Endothelial cell of umbilical vein (primary cell): ENCODE data around the gene PIK3R1. TPM values are rescaled to one million over a fixed set of nuclear protein-coding genes. Genes with fewer than 3 reads are reported as not detected.

Experiments used
- BruUV-seq: library from RNA; stranded (reverse); fragments of 400-500 nt; replicated peaks from 2 replicates; lab custom pipeline; 2021; lab: Mats Ljungman, UMichigan
- CTCF ChIA-PET: fragments of 300-600, 350-600 bp; sonication (Branson Sonifier 250); formaldehyde crosslinking; loops from one replicate; lab custom pipeline; 2021; ENCODE audit warnings: antibody characterized with exemption, inconsistent platforms; lab: Charles Lee
- POLR2A ChIA-PET: fragments of 300-600, 350-600 bp; sonication (Branson Sonifier 250); formaldehyde crosslinking; loops from one replicate; lab custom pipeline; 2021; ENCODE audit warnings: antibody characterized with exemption, inconsistent platforms; lab: Charles Lee
- DNase-seq: peaks from one replicate; pipeline ENCODE4 v3.0.0-alpha.2; 2011; ENCODE audit warnings: low read depth, low spot score
- FAIRE-seq: peaks from 2 replicates; lab custom pipeline; 2011; peaks lifted over from hg19 to GRCh38; lab: Jason Lieb, UNC
- H2AFZ ChIP-seq: 2 replicates; pipeline ENCODE4 v1.6.0; 2012; ENCODE audit warnings: low read depth, low read length, control low read depth, inconsistent platforms
- H3K27ac ChIP-seq: 2 replicates; pipeline ENCODE4 v1.5.1; 2011; ENCODE audit warnings: low read depth, mild to moderate bottlenecking, control low read depth, low read length, moderate library complexity; ENCODE audit not compliant: insufficient read depth
- H3K27me3 ChIP-seq, 2 experiments: 2 replicates each; pipeline versions ENCODE4 v1.6.0 to v1.6.1; 2011; ENCODE audit warnings: low read length in 2 of 2, mixed read lengths in 1 of 2; ENCODE audit not compliant: control insufficient read depth in 2 of 2, insufficient read depth in 2 of 2
- H3K36me3 ChIP-seq, 2 experiments: 2 replicates in 1 of 2; 3 replicates in 1 of 2; pipeline ENCODE4 v1.5.1; 2011; ENCODE audit warnings: low read length in 2 of 2, mild to moderate bottlenecking in 1 of 2, moderate library complexity in 1 of 2; ENCODE audit not compliant: control insufficient read depth in 2 of 2, insufficient read depth in 2 of 2; ENCODE audit errors: extremely low read depth in 1 of 2
- H3K4me1 ChIP-seq: 3 replicates; pipeline ENCODE4 v1.5.1; 2011; ENCODE audit warnings: mild to moderate bottlenecking, low read length; ENCODE audit not compliant: control insufficient read depth, insufficient read depth; ENCODE audit errors: extremely low read depth
- H3K4me2 ChIP-seq: 2 replicates; pipeline ENCODE4 v1.6.1; 2011; ENCODE audit warnings: low read length, control low read depth, mixed read lengths; ENCODE audit not compliant: insufficient read depth
- H3K4me3 ChIP-seq, 3 experiments: fragments of 200-600 bp in 1 of 3; sonication (generic), shearing (Covaris generic) in 1 of 3; replicated peaks in 1 of 3; 2 replicates each; pipeline ENCODE4 v1.5.1; 2011 to 2016; ENCODE audit warnings: control low read depth in 3 of 3, low read length in 3 of 3, mild to moderate bottlenecking in 2 of 3, inconsistent platforms in 1 of 3, low read depth in 1 of 3, moderate library complexity in 1 of 3; ENCODE audit not compliant: insufficient read depth in 1 of 3
- H3K79me2 ChIP-seq: 2 replicates; pipeline ENCODE4 v1.6.0; 2012; ENCODE audit warnings: low read length, inconsistent platforms; ENCODE audit not compliant: control insufficient read depth, insufficient read depth
- H3K9ac ChIP-seq: replicated peaks from 2 replicates; pipeline ENCODE3; 2011; ENCODE audit warnings: low read length, control low read depth; ENCODE audit not compliant: insufficient read depth; ENCODE audit errors: extremely low read depth
- H3K9me1 ChIP-seq: replicated peaks from 3 replicates; pipeline ENCODE4 v1.6.0; 2011; ENCODE audit warnings: mild to moderate bottlenecking, low read length; ENCODE audit not compliant: control insufficient read depth, insufficient read depth; ENCODE audit errors: extremely low read depth
- H3K9me3 ChIP-seq: replicated peaks from 2 replicates; pipeline ENCODE4 v1.5.1; 2012; ENCODE audit warnings: low read length, inconsistent platforms; ENCODE audit not compliant: control insufficient read depth, insufficient read depth
- H4K20me1 ChIP-seq: replicated peaks from 2 replicates; pipeline ENCODE3; 2011; ENCODE audit warnings: mild to moderate bottlenecking, low read length; ENCODE audit not compliant: control insufficient read depth, insufficient read depth; ENCODE audit errors: extremely low read depth
- POLR2AphosphoS5 ChIP-seq: IDR thresholded peaks from 2 replicates; pipeline ENCODE4 v1.6.1; 2012; ENCODE audit warnings: low read depth, mild to moderate bottlenecking, control low read depth, low read length, moderate library complexity; ENCODE audit not compliant: insufficient read depth
- dilution Hi-C: fragments of 300-500 bp; cut with MboI; formaldehyde crosslinking; loops from one replicate; pipeline ENCODE4 v1.15.0; 2019; ENCODE audit warnings: low sequenced_read_pairs; ENCODE audit not compliant: extremely low pct_ligation_motif_present
- intact Hi-C: fragments of 100-400 bp; cut with micrococcal nuclease; formaldehyde crosslinking; loops from one replicate; pipeline ENCODE4 v1.10.0; 2022
- polyA plus RNA-seq, 4 experiments: library from polyadenylated mRNA; depleted of rRNA in 3 of 4; stranded (reverse) in 3 of 4; unstranded in 1 of 4; fragments of >200 nt; gene quantifications; 2 replicates each; pipeline versions ENCODE4 v1.2.1 to v1.2.3, GENCODE V29; 2011 to 2012; ENCODE audit warnings: missing spikeins in 1 of 4
- total RNA-seq: library from RNA; stranded (reverse); gene quantifications from 2 replicates; pipeline ENCODE4 v1.2.3, GENCODE V29; 2021
- TF ChIP-seq, protein P1 (sequence below), 2 donors: IDR thresholded peaks; 1 replicate in 1 of 2; 2 replicates in 1 of 2; pipeline ENCODE4 v1.5.1; 2011; ENCODE audit warnings: low read length in 2 of 2, mild to moderate bottlenecking in 2 of 2, moderate library complexity in 2 of 2, control low read depth in 1 of 2, inconsistent platforms in 1 of 2, low read depth in 1 of 2; ENCODE audit not compliant: insufficient read depth in 1 of 2; ENCODE audit errors: extremely low read depth in 1 of 2

Gene PIK3R1
- total and polyA plus RNA-seq, 2 donors (not counting 3 experiments of a cell fraction or from before 2014, with no cell fraction given) = 2.8 to 30.0 TPM

DNA sequence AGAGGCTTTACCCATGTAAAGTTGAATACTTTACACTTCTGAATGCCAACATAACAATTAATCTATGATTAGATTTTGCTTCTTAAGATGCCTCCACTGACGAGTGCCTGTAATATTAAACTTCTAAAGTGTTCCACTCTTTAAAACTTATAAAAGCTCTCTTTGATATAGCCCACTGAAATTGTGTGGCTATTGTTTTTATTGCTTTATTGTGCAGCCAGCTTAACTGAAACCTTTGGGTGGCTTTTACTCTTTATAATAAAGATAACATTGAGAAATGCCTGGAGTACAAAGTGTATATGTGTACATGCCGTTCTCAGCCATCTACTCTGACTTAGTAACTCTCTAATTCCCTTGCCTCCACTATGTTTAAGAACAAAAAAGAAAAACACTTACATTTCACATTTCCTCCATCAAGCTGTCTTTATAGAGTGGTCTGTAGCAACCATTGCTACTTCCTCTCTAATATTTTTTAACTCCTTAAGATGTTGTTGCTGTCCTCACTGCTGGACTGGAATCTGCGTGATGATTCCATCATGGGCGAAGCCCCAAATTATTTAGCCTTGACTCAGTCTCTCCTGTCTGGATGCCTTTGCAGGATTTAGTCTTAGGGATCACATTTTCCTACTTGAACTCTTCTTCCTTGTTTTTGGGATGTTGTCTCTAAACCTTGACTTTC lies 9.1 kb downstream of the PIK3R1 start:
- Histone ChIP-seq H2AFZ (no peak overlapping the region), H3K4me3 (no peak overlapping the region), H3K4me2 (no peak overlapping the region), H3K9me3 (no peaks in the 10 kb centered on the region), H3K79me2 (peaks cover 42% of the 10 kb centered on the region), H3K27me3 (no peaks in the 10 kb centered on the region), H3K27ac (no peak overlapping the region), H3K36me3 (peaks cover 0 to 2% of the 10 kb centered on the region in 2 experiments), H3K9me1 (no peaks in the 10 kb centered on the region), H3K9ac (no peak overlapping the region), H4K20me1 (no peaks in the 10 kb centered on the region), H3K4me1 (peaks cover 9% of the 10 kb centered on the region)
- ChIA-PET POLR2A (interaction anchor here (1.0 kb wide), 1 partner anchor 9 kb away, joined by 4 read pairs; the partner anchor contains the start of gene PIK3R1), CTCF (interaction anchor here (0.7 to 2.2 kb wide), 8 partner anchors 9 to 985 kb away, joined by 3 to 19 read pairs (median 4); partner anchors contain the start of gene PIK3R1)
- FAIRE-seq = no peak
- no peak for DNase-seq
- intact Hi-C loops (no loop called here), dilution Hi-C loops (no loop called here)
- TF ChIP-seq, protein P1, sequence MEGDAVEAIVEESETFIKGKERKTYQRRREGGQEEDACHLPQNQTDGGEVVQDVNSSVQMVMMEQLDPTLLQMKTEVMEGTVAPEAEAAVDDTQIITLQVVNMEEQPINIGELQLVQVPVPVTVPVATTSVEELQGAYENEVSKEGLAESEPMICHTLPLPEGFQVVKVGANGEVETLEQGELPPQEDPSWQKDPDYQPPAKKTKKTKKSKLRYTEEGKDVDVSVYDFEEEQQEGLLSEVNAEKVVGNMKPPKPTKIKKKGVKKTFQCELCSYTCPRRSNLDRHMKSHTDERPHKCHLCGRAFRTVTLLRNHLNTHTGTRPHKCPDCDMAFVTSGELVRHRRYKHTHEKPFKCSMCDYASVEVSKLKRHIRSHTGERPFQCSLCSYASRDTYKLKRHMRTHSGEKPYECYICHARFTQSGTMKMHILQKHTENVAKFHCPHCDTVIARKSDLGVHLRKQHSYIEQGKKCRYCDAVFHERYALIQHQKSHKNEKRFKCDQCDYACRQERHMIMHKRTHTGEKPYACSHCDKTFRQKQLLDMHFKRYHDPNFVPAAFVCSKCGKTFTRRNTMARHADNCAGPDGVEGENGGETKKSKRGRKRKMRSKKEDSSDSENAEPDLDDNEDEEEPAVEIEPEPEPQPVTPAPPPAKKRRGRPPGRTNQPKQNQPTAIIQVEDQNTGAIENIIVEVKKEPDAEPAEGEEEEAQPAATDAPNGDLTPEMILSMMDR (IDR thresholded peaks at IDR 0.05; ENCODE audit: extremely low read depth in 1 of 2, insufficient read depth in 1 of 2, low read depth in 1 of 2, low read length in 2 of 2) = no peak
- TF ChIP-seq POLR2AphosphoS5 = no peak
- no TSS peak for BruUV-seq
